ENCODE data around the gene TEX2.
A peak's percentile ranks its signal among the peaks of the same experiment; 100 is the strongest.

TEX2 gene

GRCh38 chr17:64263000-64263766, at the start of gene TEX2:
Gene TEX2 (minus strand): TSS chr17:64263260. CDS start chr17:64214217, 49,043 bp downstream.
- DNase-seq = peak; percentile 81 to 84

- no peak for DNase-seq
Measured at GRCh38 chr17:64309710-64310109, 46.6 kb upstream of the TEX2 start.

GRCh38 chr17:64309021-64309420, 46.0 kb upstream of the TEX2 start:
- DNase-seq = no peak

GRCh38 chr17:64306850-64307463, 43.9 kb upstream of the TEX2 start:
- peak; percentile 58 to 63 for DNase-seq

GRCh38 chr17:64304551-64304950, 41.5 kb upstream of the TEX2 start:
- no peak for DNase-seq

GRCh38 chr17:64300699-64300965, 37.6 kb upstream of the TEX2 start:
- DNase-seq = no peak

- no peak for DNase-seq
Measured at GRCh38 chr17:64297467-64298088, 34.5 kb upstream of the TEX2 start.

- DNase-seq = no peak
Measured at GRCh38 chr17:64296246-64296645, 33.2 kb upstream of the TEX2 start.

GRCh38 chr17:64295146-64295545, 32.1 kb upstream of the TEX2 start:
- DNase-seq = no peak

GRCh38 chr17:64291268-64291851, 28.3 kb upstream of the TEX2 start:
- no peak for DNase-seq

- no peak for DNase-seq
Measured at GRCh38 chr17:64289741-64290141, 26.7 kb upstream of the TEX2 start.

GRCh38 chr17:64282753-64283080, 19.7 kb upstream of the TEX2 start:
- no peak for DNase-seq

GRCh38 chr17:64281962-64282752, 19.1 kb upstream of the TEX2 start:
- DNase-seq = peak; percentile 12 to 15

GRCh38 chr17:64278614-64279013, 15.6 kb upstream of the TEX2 start:
- no peak for DNase-seq

- no peak for DNase-seq
Measured at GRCh38 chr17:64277831-64278562, 14.9 kb upstream of the TEX2 start.

- DNase-seq = no peak
Measured at GRCh38 chr17:64276961-64277505, 14.0 kb upstream of the TEX2 start.

GRCh38 chr17:64275016-64275415, 12.0 kb upstream of the TEX2 start:
- DNase-seq = no peak

GRCh38 chr17:64273006-64273405, 9.9 kb upstream of the TEX2 start:
- DNase-seq = no peak

- DNase-seq = no peak
Measured at GRCh38 chr17:64270885-64271284, 7.8 kb upstream of the TEX2 start.

GRCh38 chr17:64269687-64270649, 6.9 kb upstream of the TEX2 start:
- no peak for DNase-seq

- DNase-seq = no peak
Measured at GRCh38 chr17:64264891-64265290, 1.8 kb upstream of the TEX2 start.
